ENCODE results near the gene NPBWR2.

GRCh38 chr20:64109831-64110391, 2.5 kb upstream of the NPBWR2 start:
- TF ChIP-seq CTCF (IDR thresholded peaks at IDR 0.05) (no peak), EP300 (IDR thresholded peaks at IDR 0.05; ENCODE audit: low read depth) (no peak), POLR2A (IDR thresholded peaks at IDR 0.05) (no peak)

All from transverse colon (tissue), 3 donors.